ENCODE data around the gene ZNHIT1.
"Not testable (repeated sequence)": the region's sequence is repeated elsewhere in the genome, so short reads cannot be mapped to it uniquely, and the experiment has no call there.

The ZNHIT1 gene

GRCh38 chr7:101185258-101185839 lies 32.6 kb upstream of the ZNHIT1 start:
- DNase-seq, result no peak

- no peak for DNase-seq
Measured at GRCh38 chr7:101186194-101186593, 31.8 kb upstream of the ZNHIT1 start.

- DNase-seq, result no peak
Measured at GRCh38 chr7:101186844-101187428, 31.0 kb upstream of the ZNHIT1 start.

- no peak for DNase-seq
Measured at GRCh38 chr7:101189109-101189508, 28.9 kb upstream of the ZNHIT1 start.

GRCh38 chr7:101195884-101196283 lies 22.1 kb upstream of the ZNHIT1 start:
- no peak for DNase-seq

GRCh38 chr7:101197991-101198390 lies 20.0 kb upstream of the ZNHIT1 start:
- DNase-seq, result no peak

GRCh38 chr7:101198476-101198875 lies 19.5 kb upstream of the ZNHIT1 start:
- DNase-seq, result no peak

GRCh38 chr7:101199522-101199921 lies 18.4 kb upstream of the ZNHIT1 start:
- not testable (repeated sequence) for DNase-seq

GRCh38 chr7:101200504-101200861 lies 17.5 kb upstream of the ZNHIT1 start:
- no peak for DNase-seq

GRCh38 chr7:101200862-101201599 lies 16.9 kb upstream of the ZNHIT1 start, which contains the start of gene MOGAT3:
Gene MOGAT3, minus strand, starts transcription at chr7:101201036. Its CDS starts 182 bp downstream, at chr7:101200854.
- DNase-seq, result no peak

- DNase-seq, result peak; percentile 60
Measured at GRCh38 chr7:101201695-101202602, 16.0 kb upstream of the ZNHIT1 start.

- no peak for DNase-seq
Measured at GRCh38 chr7:101202603-101202918, 15.4 kb upstream of the ZNHIT1 start.

GRCh38 chr7:101203740-101204738 lies 13.9 kb upstream of the ZNHIT1 start:
- DNase-seq, result not testable (repeated sequence)

- DNase-seq, result no peak
Measured at GRCh38 chr7:101205901-101206664, 11.9 kb upstream of the ZNHIT1 start.

- no peak for DNase-seq
Measured at GRCh38 chr7:101206665-101207042, 11.3 kb upstream of the ZNHIT1 start.

- no peak for DNase-seq
Measured at GRCh38 chr7:101207459-101207858, 10.5 kb upstream of the ZNHIT1 start.

- DNase-seq, result no peak
Measured at GRCh38 chr7:101208794-101209193, 9.2 kb upstream of the ZNHIT1 start.

- no peak for DNase-seq
Measured at GRCh38 chr7:101210143-101210542, 7.8 kb upstream of the ZNHIT1 start.

- DNase-seq, result no peak
Measured at GRCh38 chr7:101211501-101211900, 6.5 kb upstream of the ZNHIT1 start.

GRCh38 chr7:101212014-101212413 lies 6.0 kb upstream of the ZNHIT1 start:
- DNase-seq, result no peak

Data from right kidney (tissue), 1 donor.